Skeletal muscle cell (primary cell): ENCODE data around the gene SORCS3.

ENCODE experiments used
- DNase-seq: peaks from one replicate; pipeline ENCODE4 v3.0.0-alpha.2; 2010; ENCODE audit warnings: low read depth
- H3K4me3 ChIP-seq: 2 replicates; pipeline ENCODE4 v1.5.1; 2011; ENCODE audit warnings: low read depth, mild to moderate bottlenecking, control low read depth, low read length, moderate library complexity

Gene SORCS3

DNA sequence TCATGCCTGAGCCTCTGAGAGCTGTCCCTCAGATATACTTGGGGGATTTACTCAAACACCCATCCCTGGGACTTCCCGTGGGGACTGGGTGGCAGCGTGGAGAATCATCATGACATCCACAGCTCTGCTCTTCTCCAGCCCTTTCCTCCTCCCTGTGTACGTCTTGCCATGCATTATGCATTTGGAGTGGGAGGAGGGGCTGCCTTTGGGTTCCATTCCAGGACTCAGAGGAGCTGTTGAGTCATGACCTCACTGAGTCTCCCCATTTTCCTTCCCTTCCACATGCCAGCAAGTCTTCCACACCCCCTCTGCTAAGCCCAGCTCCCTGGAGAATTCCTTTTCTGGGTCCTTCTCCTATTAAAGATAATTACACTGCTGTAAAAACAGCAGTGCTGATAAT lies 480.7 kb downstream of the SORCS3 start:
- H3K4me3 ChIP-seq, result no peak overlapping the region
- no peak for DNase-seq

GRCh38 chr10:105128111-105128510 lies 487.0 kb downstream of the SORCS3 start:
- H3K4me3 ChIP-seq, result no peak overlapping the region
- DNase-seq, result no peak

GRCh38 chr10:105138358-105138757 lies 497.3 kb downstream of the SORCS3 start:
- no peak for DNase-seq
- H3K4me3 ChIP-seq, result no peak overlapping the region

- no peak overlapping the region for H3K4me3 ChIP-seq
- DNase-seq, result no peak
These were observed 498.3 kb downstream of the SORCS3 start for GRCh38 chr10:105139363-105139896.

- H3K4me3 ChIP-seq, result no peak overlapping the region
- no peak for DNase-seq
These were observed 499.5 kb downstream of the SORCS3 start for GRCh38 chr10:105140600-105140999.

DNA sequence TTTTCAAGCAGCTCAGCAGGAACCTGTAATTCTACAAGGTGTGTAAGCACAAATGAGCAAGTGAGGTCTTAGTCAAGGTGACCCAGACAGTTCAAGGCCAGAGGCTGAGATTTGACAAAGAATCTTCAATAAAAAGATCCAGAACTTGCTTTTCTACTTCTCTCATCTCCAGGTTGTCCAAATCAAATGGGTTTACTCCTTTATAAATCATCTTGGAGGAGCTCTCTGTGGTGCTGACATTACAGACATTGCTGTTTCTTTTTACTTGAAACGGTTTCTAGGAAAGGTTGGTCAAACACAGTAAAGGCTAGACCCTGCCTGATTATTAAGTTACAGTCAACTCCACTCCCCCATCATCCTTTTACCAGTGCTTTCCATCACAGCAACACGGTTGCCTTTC lies 504.6 kb downstream of the SORCS3 start:
- DNase-seq, result no peak
- no peak overlapping the region for H3K4me3 ChIP-seq

DNA sequence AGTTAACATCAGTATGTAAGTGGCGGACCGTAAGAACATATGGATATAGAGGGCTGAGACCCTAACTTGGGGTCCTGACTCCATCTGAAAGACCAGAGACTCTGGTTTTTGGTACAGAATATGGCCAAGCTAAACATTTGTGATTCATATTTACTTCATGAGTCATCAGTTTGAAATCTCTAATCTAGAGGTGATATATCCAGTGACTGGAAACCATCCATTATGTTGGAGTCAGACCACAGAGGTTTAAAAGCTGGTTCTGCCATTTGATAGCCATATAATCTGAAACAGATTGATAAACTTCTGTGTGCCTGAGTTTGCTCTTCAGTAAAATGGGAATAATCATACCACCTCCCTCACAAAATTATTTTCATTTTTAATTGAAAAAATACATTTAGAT lies 505.3 kb downstream of the SORCS3 start:
- no peak overlapping the region for H3K4me3 ChIP-seq
- DNase-seq, result no peak

DNA sequence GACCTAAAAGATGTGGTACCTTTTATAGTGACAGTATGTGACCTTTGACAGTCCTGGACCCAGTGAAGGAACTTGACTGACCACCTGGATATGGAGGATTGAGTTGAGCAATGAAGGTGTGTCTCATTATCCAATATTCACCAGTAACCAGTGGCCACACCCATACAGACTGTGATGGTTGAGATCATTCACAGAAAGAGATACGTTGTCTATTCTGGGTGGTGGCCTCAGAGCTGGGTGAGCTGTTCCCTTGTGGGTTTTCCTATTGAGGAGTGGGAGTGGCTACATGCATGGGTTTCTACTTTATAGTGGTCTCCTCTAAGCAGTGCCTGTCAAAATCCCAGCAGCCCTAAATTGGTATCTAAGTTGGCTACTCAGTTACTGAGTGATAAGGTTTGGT lies 507.4 kb downstream of the SORCS3 start:
- no peak for DNase-seq
- no peak overlapping the region for H3K4me3 ChIP-seq

- no peak for DNase-seq
- no peak overlapping the region for H3K4me3 ChIP-seq
These were observed 507.8 kb downstream of the SORCS3 start for GRCh38 chr10:105148921-105149320.

- DNase-seq, result peak; percentile 1
These were observed 508.3 kb downstream of the SORCS3 start for GRCh38 chr10:105149371-105149891.

GRCh38 chr10:105150259-105150880 lies 509.3 kb downstream of the SORCS3 start:
- no peak for DNase-seq
- H3K4me3 ChIP-seq, result no peak overlapping the region

More at GRCh38 chr10:105149371-105149891, 508.3 kb downstream of the SORCS3 start:
- H3K4me3 ChIP-seq, result no peak overlapping the region

GRCh38 chr10:105154736-105155135 lies 513.6 kb downstream of the SORCS3 start:
- H3K4me3 ChIP-seq, result no peak overlapping the region
- no peak for DNase-seq

- H3K4me3 ChIP-seq, result no peak overlapping the region
- DNase-seq, result no peak
These were observed 518.2 kb downstream of the SORCS3 start for GRCh38 chr10:105159268-105159667.

DNA sequence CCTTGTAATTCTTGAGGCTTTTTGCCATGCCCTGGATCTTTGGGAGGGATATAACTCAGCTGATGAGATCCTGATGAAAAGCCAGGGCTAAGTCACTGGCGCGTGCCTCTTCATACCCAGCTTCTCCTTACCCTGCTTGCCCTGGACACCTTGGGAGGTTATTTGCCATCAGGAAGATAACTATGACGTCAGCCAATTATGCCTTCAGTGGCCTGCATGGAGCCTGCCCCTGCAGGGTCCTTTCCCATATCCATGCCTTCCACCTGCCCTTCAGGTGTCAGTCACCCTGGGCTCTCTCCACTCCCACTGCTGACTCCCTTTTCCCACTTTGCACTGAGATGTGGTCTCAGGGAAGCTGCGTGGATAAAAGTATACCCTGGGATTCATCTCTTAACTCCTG lies 520.1 kb downstream of the SORCS3 start:
- no peak for DNase-seq
- H3K4me3 ChIP-seq, result no peak overlapping the region

- no peak overlapping the region for H3K4me3 ChIP-seq
- DNase-seq, result no peak
These were observed 520.7 kb downstream of the SORCS3 start for GRCh38 chr10:105161767-105162166.

GRCh38 chr10:105170521-105170920 lies 529.4 kb downstream of the SORCS3 start:
- no peak overlapping the region for H3K4me3 ChIP-seq
- no peak for DNase-seq

GRCh38 chr10:105171945-105172344 lies 530.9 kb downstream of the SORCS3 start:
- no peak overlapping the region for H3K4me3 ChIP-seq
- DNase-seq, result no peak

DNA sequence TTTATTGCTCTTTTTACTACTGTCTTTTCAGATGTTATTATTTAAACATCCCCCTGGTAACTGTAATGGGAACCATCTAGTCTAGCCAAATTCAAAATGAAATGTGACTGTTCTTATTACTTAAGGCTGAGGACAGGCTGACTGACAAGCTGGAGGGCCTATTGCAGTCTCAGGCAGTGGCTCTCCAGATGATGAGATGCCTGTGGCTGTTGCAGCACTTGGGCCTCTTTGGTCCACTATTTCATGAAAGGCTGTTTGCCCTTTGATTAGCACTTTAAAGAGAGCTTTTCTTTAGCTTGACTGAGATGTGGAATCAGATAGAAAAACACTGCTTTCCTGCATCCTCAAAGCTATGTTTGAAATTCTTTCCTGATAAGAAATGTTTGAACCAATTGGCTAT lies 540.5 kb downstream of the SORCS3 start:
- DNase-seq, result no peak

GRCh38 chr10:105183536-105183935 lies 542.4 kb downstream of the SORCS3 start:
- no peak overlapping the region for H3K4me3 ChIP-seq

More for the DNA sequence above, 540.5 kb downstream of the SORCS3 start:
- H3K4me3 ChIP-seq, result no peak overlapping the region

GRCh38 chr10:105185161-105185560 lies 544.1 kb downstream of the SORCS3 start:
- H3K4me3 ChIP-seq, result no peak overlapping the region
- no peak for DNase-seq

More at GRCh38 chr10:105183536-105183935, 542.4 kb downstream of the SORCS3 start:
- no peak for DNase-seq

DNA sequence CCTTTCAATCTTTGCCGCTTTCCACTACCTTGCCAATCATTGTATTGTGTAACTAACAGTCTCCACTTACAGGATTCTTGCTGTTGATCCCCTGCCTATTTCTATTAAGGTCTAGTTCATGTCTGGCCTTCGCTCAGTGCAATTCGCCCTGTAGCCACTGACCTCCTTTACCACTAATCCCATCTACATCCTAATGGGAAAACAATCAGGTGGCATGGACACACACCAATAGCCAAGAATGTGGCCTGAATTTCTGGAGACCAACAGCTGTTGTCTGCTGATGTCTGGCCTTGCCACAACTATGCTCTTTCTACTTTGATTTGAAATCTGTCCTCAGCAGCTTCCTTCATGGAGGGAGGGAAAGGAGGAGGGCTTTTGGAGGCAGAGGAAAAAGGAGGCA lies 546.2 kb downstream of the SORCS3 start:
- no peak for DNase-seq
- no peak overlapping the region for H3K4me3 ChIP-seq
